PC-3 (cell line): ENCODE results near the gene ERICH3.

Experiments used
- EZH2 ChIP-seq: fragments of 300-600 bp; sonication (generic); IDR thresholded peaks from one replicate; pipeline ENCODE4 v1.6.1; 2017; ENCODE audit warnings: antibody characterized with exemption, mild to moderate bottlenecking, low read length; ENCODE audit not compliant: unreplicated experiment
- TF ChIP-seq, protein P1 (sequence below): fragments of 300-600 bp; sonication (generic); conservative IDR thresholded peaks from 2 replicates; pipeline ENCODE4 v1.5.1; 2017; ENCODE audit warnings: antibody characterized with exemption, low read depth, mild to moderate bottlenecking, low read length

DNA sequence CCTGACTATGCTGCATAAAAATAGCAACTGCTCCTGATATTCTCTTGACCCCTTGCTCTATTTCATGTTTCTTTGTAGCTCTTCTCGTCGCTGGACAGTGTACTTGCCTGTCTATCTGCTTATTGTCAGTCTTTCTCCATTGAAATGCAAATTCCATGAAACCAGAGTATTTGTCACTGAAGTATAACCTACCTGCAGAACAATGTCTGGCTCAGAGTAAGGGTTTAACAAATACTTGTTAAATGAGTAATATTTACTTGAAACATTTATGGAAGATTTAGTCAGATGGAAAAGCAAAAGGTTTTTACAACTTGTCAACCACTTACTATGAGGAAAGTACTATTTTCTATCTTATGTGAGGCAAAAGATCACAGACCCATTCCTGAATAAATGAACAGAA, 19.9 kb upstream of the ERICH3 start:
- TF ChIP-seq, protein P1, sequence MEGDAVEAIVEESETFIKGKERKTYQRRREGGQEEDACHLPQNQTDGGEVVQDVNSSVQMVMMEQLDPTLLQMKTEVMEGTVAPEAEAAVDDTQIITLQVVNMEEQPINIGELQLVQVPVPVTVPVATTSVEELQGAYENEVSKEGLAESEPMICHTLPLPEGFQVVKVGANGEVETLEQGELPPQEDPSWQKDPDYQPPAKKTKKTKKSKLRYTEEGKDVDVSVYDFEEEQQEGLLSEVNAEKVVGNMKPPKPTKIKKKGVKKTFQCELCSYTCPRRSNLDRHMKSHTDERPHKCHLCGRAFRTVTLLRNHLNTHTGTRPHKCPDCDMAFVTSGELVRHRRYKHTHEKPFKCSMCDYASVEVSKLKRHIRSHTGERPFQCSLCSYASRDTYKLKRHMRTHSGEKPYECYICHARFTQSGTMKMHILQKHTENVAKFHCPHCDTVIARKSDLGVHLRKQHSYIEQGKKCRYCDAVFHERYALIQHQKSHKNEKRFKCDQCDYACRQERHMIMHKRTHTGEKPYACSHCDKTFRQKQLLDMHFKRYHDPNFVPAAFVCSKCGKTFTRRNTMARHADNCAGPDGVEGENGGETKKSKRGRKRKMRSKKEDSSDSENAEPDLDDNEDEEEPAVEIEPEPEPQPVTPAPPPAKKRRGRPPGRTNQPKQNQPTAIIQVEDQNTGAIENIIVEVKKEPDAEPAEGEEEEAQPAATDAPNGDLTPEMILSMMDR = no peak
- no peak for TF ChIP-seq EZH2
